HG02981 (cell line): ENCODE data around the gene SP6.

Experiments used
- ATAC-seq: cut with Tn5 transposase; IDR thresholded peaks from one replicate; pipeline ENCODE4 v1.9.1; 2021; ENCODE audit warnings: mild to moderate bottlenecking, moderate library complexity; ENCODE audit not compliant: unreplicated experiment

SP6 gene

DNA sequence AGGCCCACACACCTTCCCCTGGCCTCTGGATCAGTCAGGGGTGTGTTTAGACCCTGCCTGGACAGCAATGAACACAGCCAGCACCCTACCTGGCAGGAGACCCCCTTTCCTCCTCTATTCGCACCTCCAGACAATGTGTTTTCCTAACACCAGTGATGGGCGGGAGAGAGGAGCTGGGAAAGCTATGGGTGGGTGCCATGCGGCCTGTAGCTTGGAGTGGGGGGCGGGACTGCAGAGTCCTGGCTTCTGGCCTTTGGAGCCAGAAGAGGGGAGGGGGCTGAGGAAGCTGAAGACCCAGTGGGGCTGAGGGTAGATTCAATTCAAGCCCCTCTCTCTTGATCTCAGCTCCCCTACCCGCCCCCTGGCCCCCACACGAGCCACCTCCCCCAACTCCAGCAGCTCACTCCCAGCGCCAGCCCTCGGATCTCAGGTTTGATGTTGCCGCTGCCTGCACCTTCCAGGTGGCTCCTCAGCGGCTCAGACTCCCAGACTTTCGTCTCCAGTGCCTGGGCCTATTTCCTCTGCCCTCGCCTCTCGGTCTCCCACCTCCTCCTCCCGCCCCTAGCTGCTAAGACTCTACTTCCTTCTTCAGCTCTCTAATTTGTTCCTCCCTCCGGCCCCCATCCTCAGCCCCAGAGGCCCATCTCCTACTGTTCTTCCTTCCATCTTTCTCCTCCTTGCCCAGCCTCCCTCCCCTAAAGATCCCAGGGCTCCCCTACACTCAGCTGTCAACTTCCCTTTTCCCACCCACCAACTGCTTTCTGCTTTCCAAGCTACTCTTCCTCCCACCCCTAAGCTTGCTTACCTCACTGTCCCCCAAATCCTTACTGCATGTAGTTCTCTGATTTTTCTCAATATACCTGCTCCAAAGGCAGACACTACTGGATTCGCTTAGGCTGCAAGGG lies 6.8 kb upstream of the SP6 start:
- no peak for ATAC-seq

DNA sequence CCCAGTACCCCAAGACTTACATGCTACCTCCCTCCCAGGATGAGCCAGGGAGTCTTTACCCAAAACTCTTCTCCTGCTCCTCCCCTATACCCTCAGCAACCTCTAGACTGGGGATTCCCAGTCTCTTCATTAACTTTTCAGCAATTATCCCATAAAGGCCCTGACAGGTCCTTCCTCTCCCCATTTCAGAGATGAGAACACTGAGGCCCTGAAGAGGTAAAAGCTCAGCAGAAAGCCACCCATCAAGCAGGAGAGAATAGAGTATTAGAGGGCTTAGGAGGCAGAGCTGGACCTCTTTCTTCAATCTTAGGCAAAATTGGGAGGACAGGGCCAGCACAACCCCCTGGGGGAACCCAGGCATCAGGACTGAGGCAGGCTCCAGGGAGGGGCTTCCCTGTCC lies 5.9 kb upstream of the SP6 start:
- no peak for ATAC-seq

DNA sequence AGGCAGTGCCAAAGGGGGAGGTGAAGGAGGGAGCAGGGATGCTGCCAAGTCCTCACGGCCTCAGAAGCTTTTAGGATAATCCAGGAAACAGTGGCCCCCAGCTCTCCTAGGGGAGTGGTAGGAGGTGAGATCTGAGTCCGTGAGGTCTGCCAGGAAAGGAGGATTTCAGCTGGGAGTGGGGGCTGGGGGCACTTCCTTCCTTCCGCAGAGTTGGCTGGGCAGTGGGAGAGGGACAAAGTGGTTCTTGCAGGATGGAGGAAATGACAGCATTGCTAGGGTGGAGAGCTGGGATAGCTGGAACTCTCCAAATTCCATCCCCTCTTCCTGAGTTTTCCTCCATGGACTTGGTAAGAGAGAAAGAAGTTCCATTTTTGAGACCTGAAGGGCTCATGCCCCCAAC lies 4.8 kb upstream of the SP6 start:
- ATAC-seq, result no peak

- no peak for ATAC-seq
These were observed 2.7 kb upstream of the SP6 start for GRCh38 chr17:47853616-47854015.

- ATAC-seq, result no peak
These were observed 1.4 kb upstream of the SP6 start for GRCh38 chr17:47852113-47852949.

DNA sequence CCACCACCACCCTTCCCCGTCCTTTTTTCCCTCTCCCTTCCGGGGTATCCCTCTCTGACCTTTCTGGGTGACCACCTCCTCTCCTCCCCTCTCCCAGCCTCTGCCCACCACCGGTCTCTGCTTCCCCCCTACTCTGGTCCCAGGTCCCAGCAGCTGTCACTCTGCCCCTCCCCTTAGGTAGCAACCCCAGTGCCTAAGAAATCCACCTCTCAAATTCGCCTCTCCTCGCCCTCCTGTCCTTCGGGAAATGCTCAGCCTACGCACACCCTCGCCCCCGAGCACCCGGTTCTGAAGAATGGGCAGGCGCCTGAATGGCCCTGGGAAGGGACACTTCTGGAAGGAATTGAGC lies 775 bp upstream of the SP6 start:
- ATAC-seq, result no peak

- no peak for ATAC-seq
These were observed 631 bp downstream of the SP6 start for GRCh38 chr17:47850373-47850691.

GRCh38 chr17:47848198-47848513 lies 2.8 kb downstream of the SP6 start:
- ATAC-seq, result no peak

DNA sequence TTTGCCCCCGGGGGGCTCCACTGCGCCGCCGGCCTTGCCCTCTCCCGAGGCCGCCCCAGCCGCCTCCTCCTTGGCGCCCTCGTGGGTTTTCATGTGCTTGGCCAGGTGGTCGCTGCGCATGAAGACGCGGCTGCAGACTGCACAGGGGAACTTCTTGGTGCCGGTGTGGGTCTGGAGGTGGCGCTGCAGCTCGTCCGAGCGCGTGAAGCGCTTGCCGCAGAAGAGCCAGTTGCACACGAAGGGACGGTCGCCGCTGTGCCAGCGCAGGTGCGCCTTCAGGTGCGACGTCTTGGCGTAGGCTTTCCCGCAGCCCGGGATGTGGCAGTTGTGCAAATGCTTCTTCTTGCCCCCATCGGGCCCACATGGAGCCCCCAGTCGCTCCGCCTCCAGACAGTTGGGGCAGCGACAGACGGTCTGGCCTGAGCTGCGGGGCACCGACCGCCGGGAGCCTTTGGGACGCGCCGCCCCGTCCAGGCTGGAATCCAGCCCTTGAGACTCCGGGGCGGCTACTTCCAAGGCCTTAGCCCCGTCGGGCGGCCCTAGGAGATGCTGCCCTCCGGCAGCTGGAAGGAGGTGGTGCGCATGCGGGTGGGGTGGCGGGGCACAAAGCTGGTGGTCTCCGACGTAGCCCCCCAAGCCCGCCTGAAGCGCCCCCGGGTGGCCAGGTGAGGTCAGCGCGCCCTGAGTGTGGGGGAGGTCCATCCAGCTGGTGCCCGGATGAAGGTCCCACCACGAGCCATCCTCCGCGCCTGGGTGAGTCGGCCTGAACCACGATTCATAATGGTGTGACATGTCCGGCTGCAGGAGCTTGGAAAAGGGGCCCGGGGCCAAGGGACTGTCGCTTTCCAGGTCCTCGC lies 3.4 kb downstream of the SP6 start:
- ATAC-seq, result no peak

DNA sequence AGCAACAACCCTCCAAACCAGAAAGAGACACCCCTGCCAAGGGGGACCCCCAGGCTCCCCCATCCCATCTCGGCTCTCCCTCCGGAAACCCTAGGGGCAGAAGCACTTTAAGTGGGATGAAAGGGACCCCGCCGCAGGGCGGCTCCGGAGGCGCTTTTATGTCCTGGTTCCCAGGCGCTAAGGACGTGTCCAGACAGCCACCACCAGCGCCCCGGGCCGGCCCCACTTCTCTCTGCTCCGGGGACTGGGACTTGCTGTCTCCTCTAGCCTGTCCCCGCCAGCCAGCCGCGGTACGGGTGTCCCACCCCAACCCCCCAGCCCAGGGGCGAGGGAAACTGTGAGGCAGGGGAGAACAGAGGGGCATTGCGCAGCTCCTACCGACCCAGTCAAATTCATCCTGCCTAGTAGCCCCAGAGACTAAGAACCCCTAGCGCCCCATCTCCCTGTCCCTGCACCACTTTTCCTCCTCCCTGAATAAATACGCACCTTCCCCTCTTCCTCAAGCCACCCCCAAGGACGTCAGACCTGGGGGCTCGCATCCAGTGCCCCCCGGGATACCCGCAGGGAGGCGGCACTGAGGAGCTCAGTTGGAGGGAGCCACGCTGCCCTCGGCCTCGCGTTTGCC lies 4.1 kb downstream of the SP6 start:
- ATAC-seq, result no peak

GRCh38 chr17:47845716-47846075 lies 5.3 kb downstream of the SP6 start:
- no peak for ATAC-seq

DNA sequence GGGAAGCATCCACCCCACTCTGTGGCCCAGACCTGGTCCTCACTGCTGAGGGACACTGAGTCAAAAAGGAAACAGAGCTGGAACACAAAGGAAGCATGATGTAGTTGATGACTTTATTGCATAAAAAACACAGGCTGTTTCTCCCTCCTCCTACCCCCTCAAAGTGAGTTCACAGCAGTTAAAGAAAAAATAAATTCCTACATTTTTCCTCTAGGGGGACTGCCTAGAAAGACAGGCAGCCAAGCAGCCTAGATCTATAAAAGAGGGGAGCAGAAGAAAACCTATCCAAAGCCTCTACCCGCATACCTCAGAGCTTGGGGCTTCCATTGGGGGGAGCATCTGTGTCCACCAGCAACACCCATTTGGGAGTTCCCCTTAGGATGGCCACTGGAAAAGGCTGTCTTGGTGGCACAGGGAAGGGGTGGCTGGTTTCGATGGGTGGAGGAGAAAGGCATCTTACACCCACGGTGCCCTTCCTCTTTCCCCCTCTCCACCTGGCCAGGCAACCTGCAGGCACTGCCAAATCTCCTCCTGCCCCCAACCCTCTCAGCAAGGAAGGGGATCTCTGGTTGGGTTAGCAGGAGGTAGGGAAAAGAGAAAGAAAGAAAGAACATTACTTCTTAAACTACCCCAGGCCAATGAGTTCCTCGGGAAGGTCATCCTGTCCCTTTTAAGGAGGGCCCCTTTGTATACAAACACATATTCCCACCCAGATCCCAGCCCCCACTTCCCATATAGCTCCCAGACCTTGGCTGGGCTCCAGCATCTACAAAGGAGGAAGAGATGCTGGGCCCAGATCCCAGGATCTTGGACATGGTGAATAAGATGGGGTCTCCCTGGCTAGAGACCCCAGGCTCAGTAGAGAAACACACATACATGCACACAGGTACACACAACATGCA lies 5.9 kb downstream of the SP6 start:
- ATAC-seq, result no peak

GRCh38 chr17:47844227-47844626 lies 6.7 kb downstream of the SP6 start:
- no peak for ATAC-seq

GRCh38 chr17:47843391-47843730 lies 7.6 kb downstream of the SP6 start:
- ATAC-seq, result no peak

- no peak for ATAC-seq
These were observed 9.3 kb downstream of the SP6 start for GRCh38 chr17:47841488-47842291.

DNA sequence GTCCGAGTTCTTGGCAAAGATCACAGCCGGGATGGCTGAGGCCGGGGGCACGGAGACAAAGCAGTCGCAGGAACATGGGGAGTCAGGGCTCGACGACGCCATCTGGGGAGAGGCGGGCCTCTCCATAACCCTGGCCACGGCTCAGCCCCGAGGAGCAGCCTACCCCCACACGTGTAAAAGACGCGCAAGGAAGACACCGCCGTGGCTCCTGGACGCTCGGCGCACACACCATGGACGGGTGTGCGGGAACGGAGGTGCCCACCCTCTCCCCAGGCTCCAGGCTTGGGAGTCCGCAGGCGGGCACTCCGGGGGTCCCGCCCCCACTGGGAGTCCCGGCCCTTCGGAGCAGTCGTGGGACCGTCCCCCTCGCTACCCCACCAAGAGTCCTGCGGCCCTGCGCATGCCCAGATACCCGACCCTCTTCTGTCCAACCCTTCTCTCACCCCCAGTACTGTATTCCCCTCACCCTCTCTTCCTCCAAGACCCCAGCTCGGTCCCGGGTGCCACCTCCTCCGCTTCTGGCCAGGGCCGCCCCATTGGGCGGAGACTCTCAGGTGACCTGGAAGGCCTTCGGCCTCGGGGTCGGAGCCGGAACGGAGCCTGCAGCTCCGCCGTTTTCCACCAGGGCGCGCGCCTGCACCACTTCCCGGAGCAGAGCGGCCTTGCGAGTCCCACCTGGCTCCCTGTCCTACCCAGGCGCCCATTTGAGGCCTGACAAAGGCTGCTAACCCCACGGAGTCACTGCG lies 10.0 kb downstream of the SP6 start, which contains the start of gene SCRN2:
Gene SCRN2 (minus strand): TSS at position 532 of the 746 bp plus-strand sequence. CDS start 430 bp downstream, at position 102.
- peak; percentile 76 for ATAC-seq

DNA sequence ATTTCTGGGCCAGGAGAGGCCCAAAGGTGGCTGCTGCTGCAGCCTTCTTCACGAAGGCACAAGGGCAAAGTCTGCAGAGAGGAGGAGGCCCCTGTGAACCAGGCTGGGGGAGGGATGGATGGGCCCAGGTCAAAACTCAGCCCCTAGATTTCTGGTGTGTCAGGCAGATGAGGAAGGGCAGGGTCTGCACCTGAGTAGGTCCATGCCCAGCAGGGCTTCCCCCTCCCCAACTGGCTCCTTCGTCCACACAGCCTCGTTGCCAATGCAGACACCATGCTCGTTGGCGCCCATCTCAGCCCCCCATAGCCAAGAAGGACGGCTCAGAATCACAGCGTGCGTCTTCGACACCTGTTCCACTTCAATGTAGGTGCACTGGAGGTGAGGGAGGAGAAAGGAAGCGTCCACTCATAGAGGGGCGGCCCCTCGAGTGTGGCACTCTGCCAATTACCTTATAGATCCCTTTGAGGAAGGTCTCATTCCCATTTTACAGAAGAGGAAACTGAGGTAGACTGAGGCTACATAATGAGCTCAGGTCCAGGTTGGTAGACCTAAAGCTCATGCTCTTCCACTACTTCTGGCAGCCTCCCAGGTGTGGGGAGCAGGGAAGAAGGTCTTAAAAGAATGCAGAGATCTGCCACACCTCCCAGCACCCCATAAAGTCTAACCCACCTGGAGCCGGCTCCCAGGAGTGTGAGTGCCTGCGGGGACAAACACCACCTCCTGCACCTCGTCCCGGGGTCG lies 10.8 kb downstream of the SP6 start:
- ATAC-seq, result no peak

- no peak for ATAC-seq
These were observed 11.9 kb downstream of the SP6 start for GRCh38 chr17:47839071-47839470.
